GM23338 (cell line): ENCODE data around the gene LPCAT4. TPM values are rescaled to one million over a fixed set of nuclear protein-coding genes. Genes with fewer than 3 reads are reported as not detected.

Experiments
- ATAC-seq: fragments of 200-7000 bp; cut with Tn5 transposase; 3 replicates; pipeline ENCODE4 v1.9.1; 2020
- DNase-seq: peaks from one replicate; pipeline ENCODE4 v3.0.0-alpha.2; 2015; ENCODE audit warnings: low spot score
- H2AFZ ChIP-seq: fragments of 200-600 bp; sonication (generic); 2 replicates; pipeline ENCODE4 v1.8.0; 2016; ENCODE audit warnings: antibody characterized with exemption, mild to moderate bottlenecking, moderate library complexity
- H3F3A ChIP-seq: fragments of 200-600 bp; sonication (generic); replicated peaks from 2 replicates; pipeline ENCODE4 v1.8.0; 2017; ENCODE audit warnings: antibody characterized with exemption, mixed run types, low read depth
- H3K27ac ChIP-seq: fragments of 200-600 bp; sonication (generic); 2 replicates; pipeline ENCODE4 v1.6.1; 2016; ENCODE audit warnings: low read depth
- H3K27me3 ChIP-seq: fragments of 200-600 bp; sonication (generic); 2 replicates; pipeline ENCODE4 v1.8.0; 2016; ENCODE audit warnings: mild to moderate bottlenecking, mixed run types, moderate library complexity; ENCODE audit not compliant: insufficient read depth
- H3K36me3 ChIP-seq: fragments of 200-600 bp; sonication (generic); 2 replicates; pipeline ENCODE4 v1.8.0; 2016; ENCODE audit warnings: mild to moderate bottlenecking; ENCODE audit not compliant: insufficient read depth
- H3K4me1 ChIP-seq: fragments of 200-600 bp; sonication (generic); 2 replicates; pipeline ENCODE4 v1.8.0; 2016; ENCODE audit warnings: mild to moderate bottlenecking, moderate library complexity; ENCODE audit not compliant: insufficient read depth
- H3K4me2 ChIP-seq: fragments of 200-600 bp; sonication (generic); 2 replicates; pipeline ENCODE4 v1.7.1; 2017; ENCODE audit warnings: mixed run types
- H3K4me3 ChIP-seq: fragments of 200-600 bp; sonication (generic); 2 replicates; pipeline ENCODE4 v1.6.1; 2016; ENCODE audit warnings: mixed run types
- H3K79me2 ChIP-seq: fragments of 200-600 bp; sonication (generic); replicated peaks from 2 replicates; pipeline ENCODE4 v1.8.0; 2017; ENCODE audit warnings: mild to moderate bottlenecking; ENCODE audit not compliant: insufficient read depth
- H3K9me2 ChIP-seq: fragments of 200-600 bp; sonication (generic); 2 replicates; pipeline ENCODE4 v1.8.0; 2017; ENCODE audit not compliant: insufficient read depth
- H4K20me1 ChIP-seq: fragments of 200-600 bp; sonication (generic); replicated peaks from 2 replicates; pipeline ENCODE4 v1.8.0; 2017; ENCODE audit warnings: mild to moderate bottlenecking; ENCODE audit not compliant: insufficient read depth
- H3K27ac Mint-ChIP-seq: 2 replicates; pipeline ENCODE4 v1.8.0; 2020; ENCODE audit warnings: inconsistent platforms, mild to moderate bottlenecking, moderate library complexity, mixed read lengths
- H3K27me3 Mint-ChIP-seq: 3 replicates; pipeline ENCODE4 v1.8.0; 2022; ENCODE audit warnings: low read depth, mild to moderate bottlenecking, moderate library complexity, mixed read lengths, inconsistent platforms; ENCODE audit not compliant: insufficient read depth, poor library complexity
- H3K36me3 Mint-ChIP-seq: 3 replicates; pipeline ENCODE4 v1.8.0; 2021; ENCODE audit warnings: low read depth, mild to moderate bottlenecking, inconsistent platforms, moderate library complexity, mixed read lengths
- H3K4me1 Mint-ChIP-seq: 3 replicates; pipeline ENCODE4 v1.8.0; 2020; ENCODE audit warnings: mild to moderate bottlenecking, inconsistent platforms, mixed read lengths
- H3K4me3 Mint-ChIP-seq: 3 replicates; pipeline ENCODE4 v1.8.0; 2021; ENCODE audit warnings: moderate library complexity, mild to moderate bottlenecking, inconsistent platforms, mixed read lengths
- H3K9me3 Mint-ChIP-seq: 3 replicates; pipeline ENCODE4 v1.8.0; 2020; ENCODE audit warnings: moderate library complexity, mild to moderate bottlenecking, inconsistent platforms, mixed read lengths
- CREB1 ChIP-seq: fragments of 250-450 bp; sonication (Bioruptor Pico); IDR thresholded peaks from 2 replicates; pipeline ENCODE4 v1.5.0; 2020; ENCODE audit warnings: low read depth, mild to moderate bottlenecking, moderate library complexity
- EZH2 ChIP-seq: fragments of 200-600 bp; sonication (generic); IDR thresholded peaks from one replicate; pipeline ENCODE4 v1.8.0; 2017; ENCODE audit warnings: antibody characterized with exemption, mild to moderate bottlenecking, low read depth; ENCODE audit not compliant: unreplicated experiment
- EZH2phosphoT487 ChIP-seq: fragments of 200-600 bp; sonication (generic); IDR thresholded peaks from one replicate; pipeline ENCODE4 v1.8.1; 2018; ENCODE audit warnings: antibody characterized with exemption; ENCODE audit not compliant: unreplicated experiment
- JUNB ChIP-seq: IDR thresholded peaks from one replicate; pipeline ENCODE4 v1.6.1; 2016; ENCODE audit warnings: antibody characterized with exemption; ENCODE audit not compliant: unreplicated experiment
- NANOG ChIP-seq: IDR thresholded peaks from 2 replicates; pipeline ENCODE4 v1.6.1; 2016; ENCODE audit warnings: antibody characterized with exemption, borderline replicate concordance
- POLR2AphosphoS5 ChIP-seq: IDR thresholded peaks from 2 replicates; pipeline ENCODE4 v1.6.1; 2016; ENCODE audit warnings: antibody characterized with exemption, low read depth
- REST ChIP-seq: IDR thresholded peaks from one replicate; pipeline ENCODE4 v1.6.1; 2018; ENCODE audit warnings: antibody characterized with exemption; ENCODE audit not compliant: unreplicated experiment
- STAT1 ChIP-seq: IDR thresholded peaks from one replicate; pipeline ENCODE4 v1.6.1; 2016; ENCODE audit warnings: antibody characterized with exemption; ENCODE audit not compliant: unreplicated experiment
- ZNF114 ChIP-seq: fragments of 250-450 bp; sonication (Bioruptor Pico); IDR thresholded peaks from 2 replicates; pipeline ENCODE4 v1.5.0; 2020; ENCODE audit warnings: mild to moderate bottlenecking, moderate library complexity
- ZNF331 ChIP-seq: fragments of 250-450 bp; sonication (Bioruptor Pico); IDR thresholded peaks from 2 replicates; pipeline ENCODE4 v1.5.0; 2020; ENCODE audit warnings: low read depth, mild to moderate bottlenecking, moderate library complexity
- polyA plus RNA-seq: library from polyadenylated mRNA; unstranded; fragments of >200 nt; fragmentation: Nextera tagmentation; extraction: Ambion mirVana; gene quantifications from 2 replicates; pipeline ENCODE4 v1.2.1, GENCODE V29; 2016
- total RNA-seq: library from RNA; depleted of rRNA; stranded (reverse); fragments of >200 nt; shearing (Covaris generic); gene quantifications from 2 replicates; pipeline ENCODE4 v1.2.3, GENCODE V29; 2014
- TF ChIP-seq, protein P1 (sequence below): IDR thresholded peaks from 2 replicates; pipeline ENCODE4 v1.6.1; 2016; ENCODE audit warnings: antibody characterized with exemption
- TF ChIP-seq, protein P2 (sequence below): fragments of 250-450 bp; sonication (Bioruptor Pico); IDR thresholded peaks from 2 replicates; pipeline ENCODE4 v1.5.0; 2020; ENCODE audit warnings: mild to moderate bottlenecking, moderate library complexity
- TF ChIP-seq, protein P3 (sequence below), 2 experiments: fragments of 200-600 bp in 1 of 2; sonication (generic) in 1 of 2; conservative IDR thresholded peaks; 2 replicates each; pipeline versions ENCODE4 v1.5.1 to v1.6.1; 2016 to 2017; ENCODE audit warnings: antibody characterized with exemption in 2 of 2, low read depth in 2 of 2, mild to moderate bottlenecking in 2 of 2, moderate library complexity in 1 of 2

Gene LPCAT4
- total and polyA plus RNA-seq, 2 experiments from 2014 or later: 36.8 to 49.1 TPM

- H3K9me3 Mint-ChIP-seq: no peaks in the 10 kb centered on the region; the same call in 2 of the 3 replicates
These were observed 3.0 kb downstream of the LPCAT4 start for GRCh38 chr15:34364041-34364440.

More at GRCh38 chr15:34364041-34364440, 3.0 kb downstream of the LPCAT4 start:
- DNase-seq (no peak), ATAC-seq (no peak)
- H3K27me3 Mint-ChIP-seq: peaks cover 25% of the 10 kb centered on the region
- H3K27ac Mint-ChIP-seq: no peak overlapping the region
- H3F3A ChIP-seq: peaks cover 11% of the 10 kb centered on the region; the same call in 1 of the 2 replicates
- peaks cover 20% of the 10 kb centered on the region for H4K20me1 ChIP-seq
- no peaks in the 10 kb centered on the region for H3K27me3 ChIP-seq
- peaks cover 23% of the 10 kb centered on the region for H3K79me2 ChIP-seq
- H2AFZ ChIP-seq: no peak overlapping the region
- H3K27ac ChIP-seq: no peak overlapping the region
- H3K4me3 Mint-ChIP-seq: no peak overlapping the region
- H3K4me1 Mint-ChIP-seq: peaks cover 22% of the 10 kb centered on the region
- peaks cover 50% of the 10 kb centered on the region for H3K36me3 Mint-ChIP-seq
- peaks cover 15% of the 10 kb centered on the region for H3K36me3 ChIP-seq
- no peak overlapping the region for H3K4me2 ChIP-seq
- H3K4me3 ChIP-seq: no peak overlapping the region
- peaks cover 17% of the 10 kb centered on the region for H3K4me1 ChIP-seq
- H3K9me2 ChIP-seq: no peaks in the 10 kb centered on the region
- TF ChIP-seq, protein P1, sequence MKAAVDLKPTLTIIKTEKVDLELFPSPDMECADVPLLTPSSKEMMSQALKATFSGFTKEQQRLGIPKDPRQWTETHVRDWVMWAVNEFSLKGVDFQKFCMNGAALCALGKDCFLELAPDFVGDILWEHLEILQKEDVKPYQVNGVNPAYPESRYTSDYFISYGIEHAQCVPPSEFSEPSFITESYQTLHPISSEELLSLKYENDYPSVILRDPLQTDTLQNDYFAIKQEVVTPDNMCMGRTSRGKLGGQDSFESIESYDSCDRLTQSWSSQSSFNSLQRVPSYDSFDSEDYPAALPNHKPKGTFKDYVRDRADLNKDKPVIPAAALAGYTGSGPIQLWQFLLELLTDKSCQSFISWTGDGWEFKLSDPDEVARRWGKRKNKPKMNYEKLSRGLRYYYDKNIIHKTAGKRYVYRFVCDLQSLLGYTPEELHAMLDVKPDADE: no peak
- TF ChIP-seq POLR2AphosphoS5: no peak
- TF ChIP-seq NANOG: no peak
- no peak for TF ChIP-seq STAT1
- no peak for TF ChIP-seq JUNB
- TF ChIP-seq, protein P2, sequence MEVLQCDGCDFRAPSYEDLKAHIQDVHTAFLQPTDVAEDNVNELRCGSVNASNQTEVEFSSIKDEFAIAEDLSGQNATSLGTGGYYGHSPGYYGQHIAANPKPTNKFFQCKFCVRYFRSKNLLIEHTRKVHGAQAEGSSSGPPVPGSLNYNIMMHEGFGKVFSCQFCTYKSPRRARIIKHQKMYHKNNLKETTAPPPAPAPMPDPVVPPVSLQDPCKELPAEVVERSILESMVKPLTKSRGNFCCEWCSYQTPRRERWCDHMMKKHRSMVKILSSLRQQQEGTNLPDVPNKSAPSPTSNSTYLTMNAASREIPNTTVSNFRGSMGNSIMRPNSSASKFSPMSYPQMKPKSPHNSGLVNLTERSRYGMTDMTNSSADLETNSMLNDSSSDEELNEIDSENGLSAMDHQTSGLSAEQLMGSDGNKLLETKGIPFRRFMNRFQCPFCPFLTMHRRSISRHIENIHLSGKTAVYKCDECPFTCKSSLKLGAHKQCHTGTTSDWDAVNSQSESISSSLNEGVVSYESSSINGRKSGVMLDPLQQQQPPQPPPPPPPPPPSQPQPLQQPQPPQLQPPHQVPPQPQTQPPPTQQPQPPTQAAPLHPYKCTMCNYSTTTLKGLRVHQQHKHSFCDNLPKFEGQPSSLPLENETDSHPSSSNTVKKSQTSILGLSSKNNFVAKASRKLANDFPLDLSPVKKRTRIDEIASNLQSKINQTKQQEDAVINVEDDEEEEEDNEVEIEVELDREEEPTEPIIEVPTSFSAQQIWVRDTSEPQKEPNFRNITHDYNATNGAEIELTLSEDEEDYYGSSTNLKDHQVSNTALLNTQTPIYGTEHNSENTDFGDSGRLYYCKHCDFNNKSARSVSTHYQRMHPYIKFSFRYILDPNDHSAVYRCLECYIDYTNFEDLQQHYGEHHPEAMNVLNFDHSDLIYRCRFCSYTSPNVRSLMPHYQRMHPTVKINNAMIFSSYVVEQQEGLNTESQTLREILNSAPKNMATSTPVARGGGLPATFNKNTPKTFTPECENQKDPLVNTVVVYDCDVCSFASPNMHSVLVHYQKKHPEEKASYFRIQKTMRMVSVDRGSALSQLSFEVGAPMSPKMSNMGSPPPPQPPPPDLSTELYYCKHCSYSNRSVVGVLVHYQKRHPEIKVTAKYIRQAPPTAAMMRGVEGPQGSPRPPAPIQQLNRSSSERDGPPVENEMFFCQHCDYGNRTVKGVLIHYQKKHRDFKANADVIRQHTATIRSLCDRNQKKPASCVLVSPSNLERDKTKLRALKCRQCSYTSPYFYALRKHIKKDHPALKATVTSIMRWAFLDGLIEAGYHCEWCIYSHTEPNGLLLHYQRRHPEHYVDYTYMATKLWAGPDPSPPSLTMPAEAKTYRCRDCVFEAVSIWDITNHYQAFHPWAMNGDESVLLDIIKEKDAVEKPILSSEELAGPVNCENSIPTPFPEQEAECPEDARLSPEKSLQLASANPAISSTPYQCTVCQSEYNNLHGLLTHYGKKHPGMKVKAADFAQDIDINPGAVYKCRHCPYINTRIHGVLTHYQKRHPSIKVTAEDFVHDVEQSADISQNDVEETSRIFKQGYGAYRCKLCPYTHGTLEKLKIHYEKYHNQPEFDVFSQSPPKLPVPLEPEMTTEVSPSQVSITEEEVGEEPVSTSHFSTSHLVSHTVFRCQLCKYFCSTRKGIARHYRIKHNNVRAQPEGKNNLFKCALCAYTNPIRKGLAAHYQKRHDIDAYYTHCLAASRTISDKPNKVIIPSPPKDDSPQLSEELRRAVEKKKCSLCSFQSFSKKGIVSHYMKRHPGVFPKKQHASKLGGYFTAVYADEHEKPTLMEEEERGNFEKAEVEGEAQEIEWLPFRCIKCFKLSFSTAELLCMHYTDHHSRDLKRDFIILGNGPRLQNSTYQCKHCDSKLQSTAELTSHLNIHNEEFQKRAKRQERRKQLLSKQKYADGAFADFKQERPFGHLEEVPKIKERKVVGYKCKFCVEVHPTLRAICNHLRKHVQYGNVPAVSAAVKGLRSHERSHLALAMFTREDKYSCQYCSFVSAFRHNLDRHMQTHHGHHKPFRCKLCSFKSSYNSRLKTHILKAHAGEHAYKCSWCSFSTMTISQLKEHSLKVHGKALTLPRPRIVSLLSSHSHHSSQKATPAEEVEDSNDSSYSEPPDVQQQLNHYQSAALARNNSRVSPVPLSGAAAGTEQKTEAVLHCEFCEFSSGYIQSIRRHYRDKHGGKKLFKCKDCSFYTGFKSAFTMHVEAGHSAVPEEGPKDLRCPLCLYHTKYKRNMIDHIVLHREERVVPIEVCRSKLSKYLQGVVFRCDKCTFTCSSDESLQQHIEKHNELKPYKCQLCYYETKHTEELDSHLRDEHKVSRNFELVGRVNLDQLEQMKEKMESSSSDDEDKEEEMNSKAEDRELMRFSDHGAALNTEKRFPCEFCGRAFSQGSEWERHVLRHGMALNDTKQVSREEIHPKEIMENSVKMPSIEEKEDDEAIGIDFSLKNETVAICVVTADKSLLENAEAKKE (CRISPR knock-in tag): no peak
- no peak for TF ChIP-seq ZNF114 (CRISPR knock-in tag)
- no peak for TF ChIP-seq CREB1 (CRISPR knock-in tag)
- no peak for TF ChIP-seq EZH2
- no peak for TF ChIP-seq ZNF331 (CRISPR knock-in tag)
- TF ChIP-seq, protein P3, sequence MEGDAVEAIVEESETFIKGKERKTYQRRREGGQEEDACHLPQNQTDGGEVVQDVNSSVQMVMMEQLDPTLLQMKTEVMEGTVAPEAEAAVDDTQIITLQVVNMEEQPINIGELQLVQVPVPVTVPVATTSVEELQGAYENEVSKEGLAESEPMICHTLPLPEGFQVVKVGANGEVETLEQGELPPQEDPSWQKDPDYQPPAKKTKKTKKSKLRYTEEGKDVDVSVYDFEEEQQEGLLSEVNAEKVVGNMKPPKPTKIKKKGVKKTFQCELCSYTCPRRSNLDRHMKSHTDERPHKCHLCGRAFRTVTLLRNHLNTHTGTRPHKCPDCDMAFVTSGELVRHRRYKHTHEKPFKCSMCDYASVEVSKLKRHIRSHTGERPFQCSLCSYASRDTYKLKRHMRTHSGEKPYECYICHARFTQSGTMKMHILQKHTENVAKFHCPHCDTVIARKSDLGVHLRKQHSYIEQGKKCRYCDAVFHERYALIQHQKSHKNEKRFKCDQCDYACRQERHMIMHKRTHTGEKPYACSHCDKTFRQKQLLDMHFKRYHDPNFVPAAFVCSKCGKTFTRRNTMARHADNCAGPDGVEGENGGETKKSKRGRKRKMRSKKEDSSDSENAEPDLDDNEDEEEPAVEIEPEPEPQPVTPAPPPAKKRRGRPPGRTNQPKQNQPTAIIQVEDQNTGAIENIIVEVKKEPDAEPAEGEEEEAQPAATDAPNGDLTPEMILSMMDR (conservative IDR thresholded peaks at IDR 0.05; ENCODE audit: low read depth in 2 of 2): no peak
- TF ChIP-seq EZH2phosphoT487: no peak
- TF ChIP-seq REST: no peak
